CD8-positive, alpha-beta memory T cell (primary cell): Measurements from ENCODE around the gene CCNA2. TPM values are rescaled to one million over a fixed set of nuclear protein-coding genes. Genes with fewer than 3 reads are reported as not detected.

Experiments
- CTCF ChIA-PET: fragments of 350-600 bp; sonication (Branson Sonifier 250); formaldehyde crosslinking; loops from one replicate; lab custom pipeline; 2021; ENCODE audit warnings: antibody characterized with exemption; lab: Charles Lee
- POLR2A ChIA-PET: fragments of 350-600 bp; sonication (Branson Sonifier 250); formaldehyde crosslinking; loops from one replicate; lab custom pipeline; 2021; ENCODE audit warnings: antibody characterized with exemption; lab: Charles Lee
- DNase-seq, 5 donors: peaks; one replicate each; pipeline versions ENCODE4 v3.0.0 to v3.0.0-alpha.2; 2020 to 2022; ENCODE audit warnings: mixed read lengths in 1 of 5
- H3K27ac ChIP-seq: one replicate; pipeline ENCODE4 v1.7.0; 2013; ENCODE audit warnings: low read depth, mild to moderate bottlenecking, low read length, moderate library complexity
- H3K27me3 ChIP-seq: 2 replicates; pipeline ENCODE4 v1.7.0; 2013; ENCODE audit warnings: low read length, mild to moderate bottlenecking; ENCODE audit not compliant: insufficient read depth, poor library complexity, severe bottlenecking
- H3K36me3 ChIP-seq: 2 replicates; pipeline ENCODE4 v1.7.0; 2013; ENCODE audit warnings: mild to moderate bottlenecking, low read length, moderate library complexity; ENCODE audit not compliant: insufficient read depth
- H3K4me1 ChIP-seq: 2 replicates; pipeline ENCODE4 v1.7.0; 2013; ENCODE audit warnings: mild to moderate bottlenecking, low read length, moderate library complexity; ENCODE audit not compliant: insufficient read depth
- H3K4me3 ChIP-seq: 2 replicates; pipeline ENCODE4 v1.7.0; 2013; ENCODE audit warnings: mild to moderate bottlenecking, low read length
- H3K9me3 ChIP-seq: 2 replicates; pipeline ENCODE4 v1.7.0; 2013; ENCODE audit warnings: mild to moderate bottlenecking, low read length
- H3K27ac Mint-ChIP-seq, 8 donors: one replicate each; pipeline ENCODE4 v1.8.0; 2020 to 2021; ENCODE audit warnings: mixed read lengths in 8 of 8, mild to moderate bottlenecking in 6 of 8, inconsistent platforms in 3 of 8, moderate library complexity in 3 of 8
- H3K27me3 Mint-ChIP-seq, 2 donors: one replicate each; pipeline ENCODE4 v1.8.0; 2020 to 2021; ENCODE audit warnings: mixed read lengths in 2 of 2, mild to moderate bottlenecking in 1 of 2, moderate library complexity in 1 of 2
- H3K36me3 Mint-ChIP-seq, 3 donors: one replicate each; pipeline ENCODE4 v1.8.0; 2020 to 2021; ENCODE audit warnings: mixed read lengths in 3 of 3, inconsistent platforms in 1 of 3, mild to moderate bottlenecking in 1 of 3
- H3K4me1 Mint-ChIP-seq, 3 donors: one replicate each; pipeline ENCODE4 v1.8.0; 2020 to 2021; ENCODE audit warnings: mixed read lengths in 3 of 3, inconsistent platforms in 1 of 3, mild to moderate bottlenecking in 1 of 3
- H3K4me3 Mint-ChIP-seq, 7 donors: one replicate each; pipeline ENCODE4 v1.8.0; 2020 to 2021; ENCODE audit warnings: mixed read lengths in 7 of 7, mild to moderate bottlenecking in 6 of 7, moderate library complexity in 4 of 7, inconsistent platforms in 2 of 7
- H3K9me3 Mint-ChIP-seq, 5 donors: one replicate each; pipeline ENCODE4 v1.8.0; 2020 to 2022; ENCODE audit warnings: mixed read lengths in 5 of 5, mild to moderate bottlenecking in 3 of 5, moderate library complexity in 2 of 5, inconsistent platforms in 1 of 5
- polyA plus RNA-seq: library from polyadenylated mRNA; unstranded; fragments of 300-500 nt; fragmentation: Illumina TruSeq; gene quantifications from one replicate; pipeline ENCODE4 v1.2.3, GENCODE V29; 2021
- total RNA-seq, 2 experiments: library from RNA; stranded (reverse); gene quantifications; one replicate each; pipeline ENCODE4 v1.2.3, GENCODE V29; 2021

CCNA2 gene
- total and polyA plus RNA-seq, 3 experiments from 2014 or later: 0.28 to 73.5 (median 72.1) TPM

DNA sequence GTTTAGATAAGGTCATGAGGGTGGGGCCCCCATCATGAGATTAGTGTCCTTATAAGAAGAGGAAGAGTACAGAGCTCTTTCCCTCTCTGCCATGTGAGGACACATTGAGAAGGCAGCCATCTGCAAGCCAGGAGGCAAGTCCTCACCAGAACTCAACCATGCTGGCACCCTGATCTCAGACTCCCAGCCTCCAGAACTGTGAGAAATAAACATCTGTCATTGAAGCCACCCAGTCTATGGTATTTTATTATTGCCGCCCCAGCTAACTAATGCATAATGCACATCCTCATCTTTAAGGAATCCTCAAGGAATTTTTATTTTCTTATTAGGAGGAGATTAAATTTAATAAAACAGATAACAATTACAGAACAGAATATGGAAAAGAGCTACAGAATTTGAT lies 39.3 kb downstream of the CCNA2 start:
- no peaks in the 10 kb centered on the region for H3K4me1 ChIP-seq
- Mint-ChIP-seq H3K4me1 (no peaks in the 10 kb centered on the region), H3K27ac (no peak overlapping the region), H3K36me3 (peaks cover 0 to 4% (median 1%) of the 10 kb centered on the region in 3 donors), H3K27me3 (peaks cover 17 to 65% of the 10 kb centered on the region in 2 donors), H3K4me3 (no peak overlapping the region), H3K9me3 (peaks cover 3 to 8% (median 5%) of the 10 kb centered on the region in 5 donors)
- ChIA-PET POLR2A (no interaction called here), CTCF (no interaction called here)
- H3K36me3 ChIP-seq: no peaks in the 10 kb centered on the region
- H3K27me3 ChIP-seq: no peaks in the 10 kb centered on the region
- no peak overlapping the region for H3K4me3 ChIP-seq
- no peak overlapping the region for H3K27ac ChIP-seq
- DNase-seq: no peak
- no peaks in the 10 kb centered on the region for H3K9me3 ChIP-seq

DNA sequence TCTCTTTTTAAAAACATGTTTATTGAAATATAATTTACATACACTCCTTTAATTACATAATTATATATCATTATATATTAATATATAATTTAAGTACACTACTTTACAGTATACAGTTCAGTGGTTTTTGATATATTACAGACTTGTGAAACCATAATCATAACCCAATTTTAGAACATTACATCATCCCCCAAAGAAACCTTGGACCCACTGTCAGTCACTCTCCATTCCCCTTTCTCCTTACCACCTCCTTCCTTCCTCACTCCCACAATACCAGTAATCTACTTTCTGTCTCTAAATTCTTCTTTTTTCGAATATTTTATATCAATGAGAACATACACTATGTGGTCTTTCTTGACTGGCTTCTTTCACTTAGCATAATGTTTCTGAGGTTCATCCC lies 40.5 kb downstream of the CCNA2 start:
- peaks cover 14 to 55% of the 10 kb centered on the region in 2 donors for H3K27me3 Mint-ChIP-seq
- H3K4me1 Mint-ChIP-seq: peaks cover 0 to 2% (median under 1%) of the 10 kb centered on the region in 3 donors
- Histone ChIP-seq H3K36me3 (no peaks in the 10 kb centered on the region), H3K4me1 (no peaks in the 10 kb centered on the region), H3K27me3 (no peaks in the 10 kb centered on the region), H3K27ac (no peak overlapping the region), H3K4me3 (no peak overlapping the region), H3K9me3 (no peaks in the 10 kb centered on the region)
- no peak overlapping the region for H3K4me3 Mint-ChIP-seq
- peaks cover 0 to 4% (median 1%) of the 10 kb centered on the region in 3 donors for H3K36me3 Mint-ChIP-seq
- no peak for DNase-seq
- ChIA-PET CTCF (no interaction called here), POLR2A (no interaction called here)
- H3K27ac Mint-ChIP-seq: no peak overlapping the region
- H3K9me3 Mint-ChIP-seq: peaks cover 3 to 8% (median 5%) of the 10 kb centered on the region in 5 donors

DNA sequence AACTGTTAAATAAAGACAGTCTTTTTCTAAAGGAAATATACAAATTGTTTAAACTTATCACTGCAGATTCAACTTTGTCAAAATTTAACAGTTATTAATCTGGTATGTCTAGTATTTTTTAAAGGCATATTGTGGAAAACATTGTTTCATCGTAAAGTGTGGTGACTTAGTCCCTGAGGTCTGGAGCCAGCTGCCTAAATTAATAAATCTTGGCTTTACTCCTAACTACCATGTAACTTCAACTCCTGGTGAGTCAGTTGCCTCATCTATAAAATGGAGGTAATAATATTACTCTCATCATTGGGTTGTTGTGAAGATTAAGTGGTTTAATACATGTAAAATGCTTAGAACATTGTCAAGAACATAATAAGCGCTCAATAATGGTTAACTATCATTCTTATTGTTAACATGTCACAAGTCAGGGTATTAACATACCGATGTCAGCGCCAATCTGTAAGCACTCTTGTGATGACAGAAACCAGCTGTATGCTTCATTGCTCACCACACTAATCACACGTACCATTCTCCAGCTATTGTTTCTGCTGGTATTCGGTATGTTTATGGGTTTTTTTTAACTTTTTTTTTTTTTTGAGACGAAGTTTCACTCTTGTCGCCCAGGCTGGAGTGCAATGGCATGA lies 44.6 kb downstream of the CCNA2 start:
- peaks cover 12 to 20% (median 19%) of the 10 kb centered on the region in 3 donors for H3K4me1 Mint-ChIP-seq
- CTCF ChIA-PET: no interaction called here

DNA sequence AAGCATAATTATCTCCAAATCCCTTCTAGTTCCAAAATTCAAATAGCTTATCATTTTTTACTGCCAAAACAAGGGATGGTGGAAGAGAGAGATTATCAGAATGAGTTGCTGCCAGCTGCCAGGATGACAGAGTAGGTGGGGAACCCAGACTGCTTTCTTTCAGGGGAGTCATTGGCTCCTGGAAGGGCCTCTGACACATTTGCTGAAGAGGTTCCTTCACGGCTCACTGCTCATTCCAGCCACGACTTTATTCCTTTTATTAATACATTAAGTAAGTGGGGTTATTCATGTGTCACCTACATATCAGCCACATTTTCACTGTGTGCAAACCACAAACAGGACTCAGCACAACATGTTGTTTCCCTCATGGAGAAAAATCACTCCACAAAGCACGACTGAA lies 46.1 kb downstream of the CCNA2 start:
- Mint-ChIP-seq H3K4me3 (no peak overlapping the region), H3K27ac (peak overlapping the region in 5 of 8 donors; percentile 2 to 42 (median 34)), H3K27me3 (peaks cover 5 to 13% of the 10 kb centered on the region in 2 donors), H3K9me3 (no peaks in the 10 kb centered on the region), H3K36me3 (peaks cover 0 to 1% (median 0%) of the 10 kb centered on the region in 3 donors), H3K4me1 (peaks cover 12 to 20% (median 19%) of the 10 kb centered on the region in 3 donors)
- no peak for DNase-seq
- Histone ChIP-seq H3K4me1 (no peaks in the 10 kb centered on the region), H3K4me3 (no peak overlapping the region), H3K9me3 (no peaks in the 10 kb centered on the region), H3K36me3 (no peaks in the 10 kb centered on the region), H3K27me3 (no peaks in the 10 kb centered on the region), H3K27ac (no peak overlapping the region)
- ChIA-PET CTCF (no interaction called here), POLR2A (no interaction called here)

More for the DNA sequence above, 44.6 kb downstream of the CCNA2 start:
- H3K9me3 ChIP-seq: no peaks in the 10 kb centered on the region
- no peak overlapping the region for H3K27ac Mint-ChIP-seq
- H3K27ac ChIP-seq: no peak overlapping the region
- H3K36me3 ChIP-seq: no peaks in the 10 kb centered on the region
- no peak for DNase-seq
- H3K4me3 Mint-ChIP-seq: no peak overlapping the region
- peaks cover 5 to 23% of the 10 kb centered on the region in 2 donors for H3K27me3 Mint-ChIP-seq
- H3K4me1 ChIP-seq: no peaks in the 10 kb centered on the region
- H3K9me3 Mint-ChIP-seq: peaks cover 0 to under 1% (median 0%) of the 10 kb centered on the region in 5 donors
- H3K36me3 Mint-ChIP-seq: peaks cover 0 to 1% (median 0%) of the 10 kb centered on the region in 3 donors
- H3K4me3 ChIP-seq: no peak overlapping the region
- POLR2A ChIA-PET: no interaction called here
- H3K27me3 ChIP-seq: no peaks in the 10 kb centered on the region

DNA sequence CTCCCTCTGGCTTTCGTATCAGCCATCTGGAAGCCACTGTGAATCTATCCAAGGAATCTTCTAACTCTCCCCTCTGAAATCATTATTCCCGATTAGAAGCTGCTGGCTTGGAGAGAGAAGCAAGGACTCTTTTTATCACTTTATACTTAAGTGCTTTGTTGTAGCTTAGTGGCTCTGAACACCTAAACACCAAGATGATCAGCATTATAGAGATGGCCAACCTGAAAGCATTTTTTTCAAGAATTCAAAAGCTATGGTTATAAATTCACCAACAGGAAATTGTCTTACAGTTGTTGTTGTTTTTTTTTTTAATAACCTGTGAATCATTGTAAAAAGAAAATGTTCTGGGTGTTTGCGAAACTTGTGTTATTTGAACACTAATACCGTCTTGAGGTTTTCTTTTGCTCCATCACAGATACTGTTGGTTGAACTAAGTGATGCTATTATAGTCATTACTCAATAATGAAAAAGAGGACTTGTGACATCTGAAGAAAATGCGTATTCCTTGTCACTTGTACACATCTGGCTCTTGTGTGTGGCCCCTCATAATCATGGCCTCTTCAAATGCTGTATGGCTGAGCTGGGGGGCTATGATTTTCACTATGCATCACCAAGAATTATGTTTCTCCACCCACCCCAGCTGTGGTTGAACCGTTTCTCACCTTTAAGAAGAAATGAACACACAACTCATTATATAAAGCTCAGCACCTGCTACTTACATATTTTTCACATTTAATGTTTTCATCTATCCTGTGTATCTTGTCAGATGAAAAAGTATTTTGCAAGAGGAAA lies 46.9 kb downstream of the CCNA2 start:
- H3K4me3 Mint-ChIP-seq: peak overlapping the region in 3 of 7 donors; percentile 11 to 43 (median 27)
- no peaks in the 10 kb centered on the region for H3K9me3 ChIP-seq
- peaks cover 5 to 13% of the 10 kb centered on the region in 2 donors for H3K27me3 Mint-ChIP-seq
- no peaks in the 10 kb centered on the region for H3K27me3 ChIP-seq
- H3K36me3 Mint-ChIP-seq: peaks cover 0 to 1% (median 0%) of the 10 kb centered on the region in 3 donors
- H3K9me3 Mint-ChIP-seq: no peaks in the 10 kb centered on the region
- no peaks in the 10 kb centered on the region for H3K36me3 ChIP-seq
- H3K4me1 ChIP-seq: no peaks in the 10 kb centered on the region
- CTCF ChIA-PET: interaction anchor here (0.8 kb wide), 1 partner anchor 9 kb away, joined by 3 read pairs; no protein-coding TSS in a partner anchor
- no peak overlapping the region for H3K4me3 ChIP-seq
- H3K27ac Mint-ChIP-seq: peak overlapping the region in 5 of 8 donors; percentile 8 to 69 (median 58)
- peaks cover 12 to 20% (median 19%) of the 10 kb centered on the region in 3 donors for H3K4me1 Mint-ChIP-seq
- no peak for DNase-seq
- POLR2A ChIA-PET: no interaction called here
- no peak overlapping the region for H3K27ac ChIP-seq

DNA sequence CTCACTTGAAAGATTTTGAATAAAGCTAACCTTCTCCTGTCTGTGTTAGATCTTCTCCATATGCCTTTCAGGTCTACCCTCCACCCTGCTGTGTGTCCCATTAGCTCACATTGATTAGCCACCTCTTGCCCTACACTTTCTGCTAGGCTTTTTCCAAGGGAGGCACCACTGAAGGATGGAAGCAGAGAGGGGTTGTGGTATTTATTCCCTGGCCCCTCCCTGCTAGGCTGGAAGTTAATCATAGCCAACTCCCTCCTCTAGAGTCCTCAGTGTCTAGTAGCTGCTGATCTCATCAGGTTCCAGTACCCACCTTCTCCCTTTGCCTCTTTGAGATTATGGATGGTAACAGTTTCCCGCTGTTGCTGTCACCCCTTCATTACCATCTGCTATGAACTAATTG lies 49.8 kb downstream of the CCNA2 start:
- Histone ChIP-seq H3K36me3 (no peaks in the 10 kb centered on the region), H3K4me1 (no peaks in the 10 kb centered on the region), H3K9me3 (no peaks in the 10 kb centered on the region), H3K4me3 (no peak overlapping the region), H3K27me3 (no peaks in the 10 kb centered on the region), H3K27ac (no peak overlapping the region)
- H3K27me3 Mint-ChIP-seq: peaks cover 0 to 11% of the 10 kb centered on the region in 2 donors
- no peak overlapping the region for H3K4me3 Mint-ChIP-seq
- no peak overlapping the region for H3K27ac Mint-ChIP-seq
- no peak for DNase-seq
- H3K36me3 Mint-ChIP-seq: peaks cover 0 to 1% (median 0%) of the 10 kb centered on the region in 3 donors
- ChIA-PET CTCF (no interaction called here), POLR2A (no interaction called here)
- H3K4me1 Mint-ChIP-seq: peaks cover 12 to 20% (median 19%) of the 10 kb centered on the region in 3 donors
- no peaks in the 10 kb centered on the region for H3K9me3 Mint-ChIP-seq

DNA sequence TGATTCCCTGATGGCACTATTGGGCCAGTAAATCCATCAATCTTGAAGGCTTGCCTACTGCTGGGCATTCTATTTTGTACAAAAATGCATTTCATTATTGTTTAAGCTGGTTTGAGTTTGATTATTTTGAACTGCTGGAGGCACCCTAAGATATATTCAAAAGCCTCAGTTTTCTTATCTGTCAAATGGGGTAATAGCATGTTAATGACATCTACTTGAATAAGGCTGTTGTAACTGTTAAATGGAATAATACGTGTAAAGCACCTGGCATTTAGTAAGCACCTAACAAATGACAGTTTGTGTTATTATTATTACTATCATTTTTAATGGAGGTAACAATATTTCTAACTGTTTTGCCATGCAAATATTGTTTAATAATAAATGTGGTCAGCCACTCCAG lies 51.8 kb downstream of the CCNA2 start:
- Histone ChIP-seq H3K4me3 (no peak overlapping the region), H3K27me3 (no peaks in the 10 kb centered on the region), H3K4me1 (no peaks in the 10 kb centered on the region), H3K9me3 (no peaks in the 10 kb centered on the region), H3K36me3 (no peaks in the 10 kb centered on the region), H3K27ac (no peak overlapping the region)
- H3K4me1 Mint-ChIP-seq: peaks cover 1 to 6% (median 5%) of the 10 kb centered on the region in 3 donors
- no peak for DNase-seq
- H3K36me3 Mint-ChIP-seq: peaks cover 0 to 1% (median 0%) of the 10 kb centered on the region in 3 donors
- H3K27ac Mint-ChIP-seq: no peak overlapping the region
- POLR2A ChIA-PET: no interaction called here
- H3K4me3 Mint-ChIP-seq: no peak overlapping the region
- H3K9me3 Mint-ChIP-seq: no peaks in the 10 kb centered on the region
- CTCF ChIA-PET: no interaction called here
- peaks cover 2 to 23% of the 10 kb centered on the region in 2 donors for H3K27me3 Mint-ChIP-seq

DNA sequence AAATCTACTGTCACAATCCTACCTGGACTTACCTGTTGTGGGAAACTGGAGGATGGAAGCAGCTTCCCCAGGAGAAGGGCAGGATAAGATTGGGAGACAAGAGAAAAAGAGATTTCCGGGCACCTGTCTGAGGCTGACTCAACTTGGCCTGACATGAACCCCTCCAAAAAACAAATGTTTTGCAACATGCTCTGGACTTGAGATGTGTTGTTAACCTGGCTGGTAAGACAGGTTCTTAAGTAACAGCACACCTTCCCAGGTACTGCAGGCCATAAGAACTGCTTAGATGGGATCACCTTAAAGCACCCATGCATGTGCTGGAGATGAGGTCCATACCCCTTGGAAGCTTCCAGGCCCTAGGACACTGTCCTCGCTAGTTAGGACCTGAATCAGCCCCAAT lies 54.3 kb downstream of the CCNA2 start:
- no peak for DNase-seq
- Histone ChIP-seq H3K27me3 (peaks cover 13% of the 10 kb centered on the region), H3K36me3 (no peaks in the 10 kb centered on the region), H3K27ac (no peak overlapping the region), H3K4me1 (no peaks in the 10 kb centered on the region), H3K9me3 (no peaks in the 10 kb centered on the region), H3K4me3 (no peak overlapping the region)
- no peak overlapping the region for H3K4me3 Mint-ChIP-seq
- H3K27ac Mint-ChIP-seq: no peak overlapping the region
- peaks cover 0 to 1% (median 0%) of the 10 kb centered on the region in 3 donors for H3K36me3 Mint-ChIP-seq
- ChIA-PET CTCF (no interaction called here), POLR2A (no interaction called here)
- H3K27me3 Mint-ChIP-seq: peaks cover 8 to 32% of the 10 kb centered on the region in 2 donors
- H3K9me3 Mint-ChIP-seq: no peaks in the 10 kb centered on the region
- H3K4me1 Mint-ChIP-seq: peaks cover 4 to 8% (median 7%) of the 10 kb centered on the region in 3 donors
